Fibroblast of lung (primary cell): ENCODE measurements around the gene TXNDC5. TPM values are rescaled to one million over a fixed set of nuclear protein-coding genes. Genes with fewer than 3 reads are reported as not detected.
A peak's percentile ranks its signal among the peaks of the same experiment; 100 is the strongest.

Source experiments
- DNase-seq, 2 donors: peaks; one replicate each; pipeline versions ENCODE4 v3.0.0 to v3.0.0-alpha.2; 2010; ENCODE audit warnings: low read depth in 2 of 2
- H2AFZ ChIP-seq: 2 replicates; pipeline ENCODE4 v1.5.1; 2012; ENCODE audit warnings: low read length, control low read depth, inconsistent platforms
- H3K27ac ChIP-seq: 2 replicates; pipeline ENCODE4 v1.5.1; 2011; ENCODE audit warnings: low read length, control low read depth; ENCODE audit not compliant: insufficient read depth
- H3K27me3 ChIP-seq: 2 replicates; pipeline ENCODE4 v1.5.1; 2011; ENCODE audit warnings: mild to moderate bottlenecking, low read length; ENCODE audit not compliant: control insufficient read depth, insufficient read depth
- H3K36me3 ChIP-seq: 2 replicates; pipeline ENCODE4 v1.5.1; 2011; ENCODE audit warnings: low read length; ENCODE audit not compliant: control insufficient read depth, insufficient read depth
- H3K4me1 ChIP-seq: 2 replicates; pipeline ENCODE4 v1.5.1; 2011; ENCODE audit warnings: low read length; ENCODE audit not compliant: control insufficient read depth, insufficient read depth; ENCODE audit errors: extremely low read depth
- H3K4me2 ChIP-seq: 2 replicates; pipeline ENCODE4 v1.5.1; 2011; ENCODE audit warnings: low read length, control low read depth; ENCODE audit not compliant: insufficient read depth; ENCODE audit errors: extremely low read depth
- H3K4me3 ChIP-seq, 4 experiments: fragments of 200-600 bp in 1 of 4; sonication (generic) in 1 of 4; replicated peaks in 1 of 4; 2 replicates each; pipeline ENCODE4 v1.5.1; 2011 to 2016; ENCODE audit warnings: low read length in 4 of 4, low read depth in 3 of 4, mild to moderate bottlenecking in 3 of 4, control low read depth in 2 of 4, inconsistent platforms in 1 of 4, mixed read lengths in 1 of 4; ENCODE audit not compliant: insufficient read depth in 1 of 4; ENCODE audit errors: control extremely low read depth in 1 of 4
- H3K79me2 ChIP-seq: 2 replicates; pipeline ENCODE4 v1.5.1; 2012; ENCODE audit warnings: mild to moderate bottlenecking, low read length, inconsistent platforms; ENCODE audit not compliant: control insufficient read depth, insufficient read depth
- H3K9ac ChIP-seq: 2 replicates; pipeline ENCODE4 v1.5.1; 2011; ENCODE audit warnings: mild to moderate bottlenecking, low read length, control low read depth; ENCODE audit not compliant: insufficient read depth
- H3K9me3 ChIP-seq: 2 replicates; pipeline ENCODE4 v1.5.1; 2012; ENCODE audit warnings: low read depth, low read length; ENCODE audit not compliant: control insufficient read depth, insufficient read depth
- H4K20me1 ChIP-seq: 2 replicates; pipeline ENCODE4 v1.5.1; 2011; ENCODE audit warnings: low read length; ENCODE audit not compliant: control insufficient read depth, insufficient read depth; ENCODE audit errors: extremely low read depth
- EZH2 ChIP-seq: IDR thresholded peaks from 2 replicates; pipeline ENCODE4 v1.5.1; 2012; ENCODE audit warnings: low read length, control low read depth, mild to moderate bottlenecking; ENCODE audit errors: missing control alignments
- polyA plus RNA-seq, 2 donors: library from polyadenylated mRNA; depleted of rRNA in 1 of 2; stranded (reverse) in 1 of 2; unstranded in 1 of 2; fragments of >200 nt; gene quantifications; 2 replicates each; pipeline ENCODE4 v1.2.1, GENCODE V29; 2011 to 2012; ENCODE audit warnings: missing spikeins in 1 of 2
- total RNA-seq: library from RNA; depleted of rRNA; stranded (reverse); fragments of >200 nt; gene quantifications from 2 replicates; pipeline ENCODE4 v1.2.1, GENCODE V29; 2014
- TF ChIP-seq, protein P1 (sequence below), 2 donors: IDR thresholded peaks in 1 of 2; conservative IDR thresholded peaks in 1 of 2; 1 replicate in 1 of 2; 2 replicates in 1 of 2; pipeline ENCODE4 v1.5.1; 2011 to 2012; ENCODE audit warnings: low read length in 2 of 2, control low read depth in 1 of 2, inconsistent platforms in 1 of 2, low read depth in 1 of 2, mild to moderate bottlenecking in 1 of 2

The TXNDC5 gene
- total and polyA plus RNA-seq, 2 donors (not counting 1 experiment from before 2014, with no cell fraction given), result 349 to 354 TPM

GRCh38 chr6:7841781-7842468 is 68.7 kb downstream of the TXNDC5 start:
- no peak overlapping the region for H3K27ac ChIP-seq
- H3K79me2 ChIP-seq, result no peaks in the 10 kb centered on the region
- H3K9ac ChIP-seq, result no peak overlapping the region
- H3K4me3 ChIP-seq, result no peak overlapping the region
- DNase-seq, result peak in 1 of 2 donors; percentile 28
- no peaks in the 10 kb centered on the region for H3K36me3 ChIP-seq
- H3K4me2 ChIP-seq, result no peak overlapping the region
- H2AFZ ChIP-seq, result no peak overlapping the region
- H3K27me3 ChIP-seq, result no peaks in the 10 kb centered on the region
- H4K20me1 ChIP-seq, result no peaks in the 10 kb centered on the region
- no peaks in the 10 kb centered on the region for H3K9me3 ChIP-seq
- no peak for TF ChIP-seq EZH2
- TF ChIP-seq, protein P1, sequence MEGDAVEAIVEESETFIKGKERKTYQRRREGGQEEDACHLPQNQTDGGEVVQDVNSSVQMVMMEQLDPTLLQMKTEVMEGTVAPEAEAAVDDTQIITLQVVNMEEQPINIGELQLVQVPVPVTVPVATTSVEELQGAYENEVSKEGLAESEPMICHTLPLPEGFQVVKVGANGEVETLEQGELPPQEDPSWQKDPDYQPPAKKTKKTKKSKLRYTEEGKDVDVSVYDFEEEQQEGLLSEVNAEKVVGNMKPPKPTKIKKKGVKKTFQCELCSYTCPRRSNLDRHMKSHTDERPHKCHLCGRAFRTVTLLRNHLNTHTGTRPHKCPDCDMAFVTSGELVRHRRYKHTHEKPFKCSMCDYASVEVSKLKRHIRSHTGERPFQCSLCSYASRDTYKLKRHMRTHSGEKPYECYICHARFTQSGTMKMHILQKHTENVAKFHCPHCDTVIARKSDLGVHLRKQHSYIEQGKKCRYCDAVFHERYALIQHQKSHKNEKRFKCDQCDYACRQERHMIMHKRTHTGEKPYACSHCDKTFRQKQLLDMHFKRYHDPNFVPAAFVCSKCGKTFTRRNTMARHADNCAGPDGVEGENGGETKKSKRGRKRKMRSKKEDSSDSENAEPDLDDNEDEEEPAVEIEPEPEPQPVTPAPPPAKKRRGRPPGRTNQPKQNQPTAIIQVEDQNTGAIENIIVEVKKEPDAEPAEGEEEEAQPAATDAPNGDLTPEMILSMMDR (conservative IDR thresholded peaks at IDR 0.05 in 1 of 2, IDR thresholded peaks at IDR 0.05 in 1 of 2; ENCODE audit: low read depth in 1 of 2, low read length in 2 of 2), result no peak
- H3K4me1 ChIP-seq, result no peaks in the 10 kb centered on the region

GRCh38 chr6:7836371-7837026 is 74.1 kb downstream of the TXNDC5 start:
- Histone ChIP-seq H4K20me1 (no peaks in the 10 kb centered on the region), H3K79me2 (no peaks in the 10 kb centered on the region), H2AFZ (no peak overlapping the region), H3K4me3 (no peak overlapping the region), H3K9ac (no peak overlapping the region), H3K9me3 (no peaks in the 10 kb centered on the region), H3K36me3 (no peaks in the 10 kb centered on the region), H3K4me2 (no peak overlapping the region), H3K27ac (no peak overlapping the region), H3K4me1 (no peaks in the 10 kb centered on the region), H3K27me3 (no peaks in the 10 kb centered on the region)
- TF ChIP-seq EZH2, result no peak
- TF ChIP-seq, protein P1 (conservative IDR thresholded peaks at IDR 0.05 in 1 of 2, IDR thresholded peaks at IDR 0.05 in 1 of 2; ENCODE audit: low read depth in 1 of 2, low read length in 2 of 2), result no peak
- no peak for DNase-seq

DNA sequence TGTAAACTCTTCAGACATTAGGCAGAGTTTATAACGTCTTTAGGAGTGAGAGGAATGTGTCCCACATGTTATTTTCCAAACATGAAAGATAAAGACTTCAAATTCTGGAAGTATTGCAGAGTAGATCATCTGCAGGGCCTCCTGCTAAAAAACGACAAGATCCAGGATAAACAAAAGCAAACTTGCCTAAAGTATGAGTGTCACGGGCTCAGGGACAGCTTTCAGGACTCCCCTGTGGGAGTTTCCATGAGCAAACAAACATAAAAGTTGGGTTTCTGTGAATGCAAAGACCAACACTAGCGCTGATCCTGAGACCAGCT is 76.9 kb downstream of the TXNDC5 start:
- H3K27ac ChIP-seq, result no peak overlapping the region

More for the DNA sequence above, 76.9 kb downstream of the TXNDC5 start:
- Histone ChIP-seq H3K4me2 (no peak overlapping the region), H3K4me1 (no peaks in the 10 kb centered on the region), H3K79me2 (no peaks in the 10 kb centered on the region), H3K4me3 (no peak overlapping the region), H3K9ac (no peak overlapping the region), H4K20me1 (no peaks in the 10 kb centered on the region), H3K9me3 (no peaks in the 10 kb centered on the region), H3K36me3 (no peaks in the 10 kb centered on the region), H3K27me3 (no peaks in the 10 kb centered on the region), H2AFZ (no peak overlapping the region)
- no peak for TF ChIP-seq EZH2
- TF ChIP-seq, protein P1 (conservative IDR thresholded peaks at IDR 0.05 in 1 of 2, IDR thresholded peaks at IDR 0.05 in 1 of 2; ENCODE audit: low read depth in 1 of 2, low read length in 2 of 2), result no peak
- no peak for DNase-seq
